HepG2 (cell line): Measurements from ENCODE around the gene FAM181A. TPM values are rescaled to one million over a fixed set of nuclear protein-coding genes. Genes with fewer than 3 reads are reported as not detected.

Experiments used
- ATRX ChIP-seq: sonication (generic); formaldehyde crosslinking; IDR thresholded peaks from 2 replicates; pipeline ENCODE4 v1.4.0; 2020; ENCODE audit warnings: missing genetic modification reagents, borderline replicate concordance
- CCDC6 ChIP-seq: sonication (generic); formaldehyde crosslinking; IDR thresholded peaks from 2 replicates; pipeline ENCODE4 v1.8.1; 2022; ENCODE audit warnings: mild to moderate bottlenecking, missing genetic modification reagents, moderate library complexity
- FOXO1 ChIP-seq: sonication (generic); formaldehyde crosslinking; IDR thresholded peaks from 2 replicates; pipeline ENCODE4 v1.4.0; 2020; ENCODE audit warnings: missing genetic modification reagents
- GFI1 ChIP-seq: sonication (generic); formaldehyde crosslinking; IDR thresholded peaks from 2 replicates; pipeline ENCODE4 v1.5.0; 2020; ENCODE audit warnings: missing genetic modification reagents, mild to moderate bottlenecking, borderline replicate concordance
- HBP1 ChIP-seq: IDR thresholded peaks from 2 replicates; pipeline ENCODE4 v1.6.1; 2016; ENCODE audit warnings: low read depth, control low read depth
- HOXA5 ChIP-seq: sonication (generic); formaldehyde crosslinking; IDR thresholded peaks from 2 replicates; pipeline ENCODE4 v1.4.0; 2020; ENCODE audit warnings: missing genetic modification reagents
- KDM2A ChIP-seq: sonication (generic); formaldehyde crosslinking; IDR thresholded peaks from 2 replicates; pipeline ENCODE4 v1.4.0; 2020; ENCODE audit warnings: low read depth, missing genetic modification reagents, borderline replicate concordance
- MAFF ChIP-seq: IDR thresholded peaks from 2 replicates; pipeline ENCODE4 v1.6.1; 2011; ENCODE audit warnings: low read depth, low read length, improper control_type of control experiment
- MED8 ChIP-seq: sonication (generic); formaldehyde crosslinking; IDR thresholded peaks from 2 replicates; pipeline ENCODE4 v1.8.1; 2023; ENCODE audit warnings: mild to moderate bottlenecking, missing genetic modification reagents; ENCODE audit not compliant: insufficient replicate concordance
- NCOR1 ChIP-seq: fragments of 200-600 bp; sonication (generic); IDR thresholded peaks from 2 replicates; pipeline ENCODE4 v1.7.0; 2017; ENCODE audit warnings: antibody characterized with exemption, low read length, borderline replicate concordance
- PCBP2 ChIP-seq: fragments of 200-400 bp; formaldehyde crosslinking; optimal IDR thresholded peaks from 2 replicates; pipeline ENCODE3; 2018; ENCODE audit warnings: low read length, low read depth; ENCODE audit not compliant: poor library complexity, severe bottlenecking
- ZBTB4 ChIP-seq: sonication (generic); formaldehyde crosslinking; IDR thresholded peaks from 2 replicates; pipeline ENCODE4 v1.4.0; 2020; ENCODE audit warnings: missing genetic modification reagents, mild to moderate bottlenecking, borderline replicate concordance
- ZFY ChIP-seq: sonication (generic); formaldehyde crosslinking; IDR thresholded peaks from 2 replicates; pipeline ENCODE4 v1.4.0; 2020; ENCODE audit warnings: missing genetic modification reagents
- ZMYM4 ChIP-seq: sonication (generic); formaldehyde crosslinking; IDR thresholded peaks from 2 replicates; pipeline ENCODE4 v1.8.1; 2023; ENCODE audit warnings: mild to moderate bottlenecking, missing genetic modification reagents
- ZNF232 ChIP-seq: sonication (generic); formaldehyde crosslinking; IDR thresholded peaks from 2 replicates; pipeline ENCODE4 v1.4.0; 2020; ENCODE audit warnings: missing genetic modification reagents, borderline replicate concordance
- ZNF552 ChIP-seq: sonication (generic); formaldehyde crosslinking; IDR thresholded peaks from 2 replicates; pipeline ENCODE4 v1.9.0; 2022; ENCODE audit warnings: missing genetic modification reagents, mild to moderate bottlenecking, borderline replicate concordance
- ZSCAN25 ChIP-seq: sonication (generic); formaldehyde crosslinking; IDR thresholded peaks from 2 replicates; pipeline ENCODE4 v1.8.0; 2022; ENCODE audit warnings: mild to moderate bottlenecking, missing genetic modification reagents
- polyA plus RNA-seq, 8 experiments: library from polyadenylated mRNA; depleted of rRNA in 3 of 8; stranded (reverse) in 7 of 8; unstranded in 1 of 8; fragments of >200 nt; fragmentation: Illumina TruSeq in 4 of 8; extraction: Trizol in 4 of 8; gene quantifications; 2 replicates each; pipeline versions ENCODE4 v1.2.1 to v1.2.3, GENCODE V29; 2011 to 2016; ENCODE audit warnings: low read depth in 4 of 8, missing spikeins in 1 of 8, mixed read lengths in 1 of 8; ENCODE audit not compliant: insufficient read depth in 1 of 8
- total RNA-seq, 5 experiments: library from RNA; depleted of rRNA; stranded (reverse); fragments of >200 nt; fragmentation: Illumina TruSeq; extraction: Trizol; gene quantifications; 2 replicates each; pipeline ENCODE4 v1.2.3, GENCODE V29; 2016; ENCODE audit warnings: low read depth in 1 of 5
- TF ChIP-seq, protein P1 (sequence below): sonication (generic); formaldehyde crosslinking; conservative IDR thresholded peaks from 2 replicates; pipeline ENCODE4 v1.8.0; 2022; ENCODE audit warnings: low read depth, missing genetic modification reagents
- TF ChIP-seq, protein P2 (sequence below): sonication (generic); formaldehyde crosslinking; IDR thresholded peaks from 2 replicates; pipeline ENCODE4 v1.5.0; 2020; ENCODE audit warnings: mild to moderate bottlenecking, missing genetic modification reagents

Gene FAM181A
- total and polyA plus RNA-seq, 2 of the 13 experiments (the other 11 are each of a cell fraction or from before 2014, with no cell fraction given), result 1.1 to 1.5 TPM

- TF ChIP-seq ZBTB4 (CRISPR knock-in tag) (0 out of 2 replicates have a peak, but pooled peaks have one; percentile 23), MED8 (CRISPR knock-in tag) (peak; percentile 80), CCDC6 (no peak; the same call in 1 of the 2 replicates), ZNF552 (peak; percentile 34; the same call in 1 of the 2 replicates), ZSCAN25 (CRISPR knock-in tag) (peak; percentile 39; the same call in 1 of the 2 replicates), PCBP2 (no peak), ZFY (CRISPR knock-in tag) (peak; percentile 75), KDM2A (CRISPR knock-in tag) (peak; percentile 81; the same call in 1 of the 2 replicates), HBP1 (CRISPR knock-in tag) (0 out of 2 replicates have a peak, but pooled peaks have one; percentile 44), ZMYM4 (peak; percentile 83), GFI1 (CRISPR knock-in tag) (peak; percentile 95), ZNF232 (CRISPR knock-in tag) (peak; percentile 92; the same call in 1 of the 2 replicates), ATRX (CRISPR knock-in tag) (no peak), NCOR1 (peak; percentile 71; the same call in 1 of the 2 replicates), HOXA5 (CRISPR knock-in tag) (peak; percentile 53; the same call in 1 of the 2 replicates), FOXO1 (CRISPR knock-in tag) (peak; percentile 83), MAFF (peak; percentile 51; the same call in 1 of the 2 replicates)
- TF ChIP-seq, protein P1, sequence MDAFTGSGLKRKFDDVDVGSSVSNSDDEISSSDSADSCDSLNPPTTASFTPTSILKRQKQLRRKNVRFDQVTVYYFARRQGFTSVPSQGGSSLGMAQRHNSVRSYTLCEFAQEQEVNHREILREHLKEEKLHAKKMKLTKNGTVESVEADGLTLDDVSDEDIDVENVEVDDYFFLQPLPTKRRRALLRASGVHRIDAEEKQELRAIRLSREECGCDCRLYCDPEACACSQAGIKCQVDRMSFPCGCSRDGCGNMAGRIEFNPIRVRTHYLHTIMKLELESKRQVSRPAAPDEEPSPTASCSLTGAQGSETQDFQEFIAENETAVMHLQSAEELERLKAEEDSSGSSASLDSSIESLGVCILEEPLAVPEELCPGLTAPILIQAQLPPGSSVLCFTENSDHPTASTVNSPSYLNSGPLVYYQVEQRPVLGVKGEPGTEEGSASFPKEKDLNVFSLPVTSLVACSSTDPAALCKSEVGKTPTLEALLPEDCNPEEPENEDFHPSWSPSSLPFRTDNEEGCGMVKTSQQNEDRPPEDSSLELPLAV (CRISPR knock-in tag), result no peak
- TF ChIP-seq, protein P2, sequence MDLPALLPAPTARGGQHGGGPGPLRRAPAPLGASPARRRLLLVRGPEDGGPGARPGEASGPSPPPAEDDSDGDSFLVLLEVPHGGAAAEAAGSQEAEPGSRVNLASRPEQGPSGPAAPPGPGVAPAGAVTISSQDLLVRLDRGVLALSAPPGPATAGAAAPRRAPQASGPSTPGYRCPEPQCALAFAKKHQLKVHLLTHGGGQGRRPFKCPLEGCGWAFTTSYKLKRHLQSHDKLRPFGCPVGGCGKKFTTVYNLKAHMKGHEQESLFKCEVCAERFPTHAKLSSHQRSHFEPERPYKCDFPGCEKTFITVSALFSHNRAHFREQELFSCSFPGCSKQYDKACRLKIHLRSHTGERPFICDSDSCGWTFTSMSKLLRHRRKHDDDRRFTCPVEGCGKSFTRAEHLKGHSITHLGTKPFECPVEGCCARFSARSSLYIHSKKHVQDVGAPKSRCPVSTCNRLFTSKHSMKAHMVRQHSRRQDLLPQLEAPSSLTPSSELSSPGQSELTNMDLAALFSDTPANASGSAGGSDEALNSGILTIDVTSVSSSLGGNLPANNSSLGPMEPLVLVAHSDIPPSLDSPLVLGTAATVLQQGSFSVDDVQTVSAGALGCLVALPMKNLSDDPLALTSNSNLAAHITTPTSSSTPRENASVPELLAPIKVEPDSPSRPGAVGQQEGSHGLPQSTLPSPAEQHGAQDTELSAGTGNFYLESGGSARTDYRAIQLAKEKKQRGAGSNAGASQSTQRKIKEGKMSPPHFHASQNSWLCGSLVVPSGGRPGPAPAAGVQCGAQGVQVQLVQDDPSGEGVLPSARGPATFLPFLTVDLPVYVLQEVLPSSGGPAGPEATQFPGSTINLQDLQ, result no peak
These were observed 32.3 kb downstream of the FAM181A start (continued) for GRCh38 chr14:93959239-93960107.
